Suprapubic skin (tissue), 3 donors: Measurements from ENCODE around the gene C5orf63.

ENCODE experiments used
- EP300 ChIP-seq: sonication (generic); formaldehyde crosslinking; IDR thresholded peaks from one replicate; pipeline ENCODE4 v1.6.1; 2017; ENCODE audit warnings: antibody characterized with exemption
- TF ChIP-seq, protein P1 (sequence below), 2 donors: fragments of 200-600 bp in 1 of 2; fragments of 450-650 bp in 1 of 2; sonication (generic) in 1 of 2; IDR thresholded peaks; one replicate each; pipeline ENCODE4 v1.5.1; 2016 to 2019; ENCODE audit warnings: antibody characterized with exemption in 2 of 2, mild to moderate bottlenecking in 1 of 2, moderate library complexity in 1 of 2

DNA sequence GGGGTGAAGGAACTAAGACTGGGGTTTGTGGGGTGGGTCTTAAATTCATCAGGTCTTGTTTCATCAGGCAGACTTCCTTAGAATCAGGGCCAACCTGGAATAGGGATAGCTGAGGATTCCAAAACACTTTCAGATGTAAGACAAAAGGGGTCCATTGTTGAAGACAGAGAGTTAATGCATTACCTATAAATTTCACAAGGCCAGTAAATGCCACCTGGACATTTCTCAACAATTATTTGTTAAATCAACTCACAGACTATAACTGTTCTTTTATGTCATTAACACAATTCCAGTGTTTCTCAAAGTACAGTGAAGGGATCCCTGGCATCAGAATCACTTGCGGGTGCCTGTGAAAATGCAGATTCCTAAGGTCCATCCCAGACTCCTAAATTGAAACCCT is 45.8 kb downstream of the C5orf63 start:
- TF ChIP-seq, protein P1, sequence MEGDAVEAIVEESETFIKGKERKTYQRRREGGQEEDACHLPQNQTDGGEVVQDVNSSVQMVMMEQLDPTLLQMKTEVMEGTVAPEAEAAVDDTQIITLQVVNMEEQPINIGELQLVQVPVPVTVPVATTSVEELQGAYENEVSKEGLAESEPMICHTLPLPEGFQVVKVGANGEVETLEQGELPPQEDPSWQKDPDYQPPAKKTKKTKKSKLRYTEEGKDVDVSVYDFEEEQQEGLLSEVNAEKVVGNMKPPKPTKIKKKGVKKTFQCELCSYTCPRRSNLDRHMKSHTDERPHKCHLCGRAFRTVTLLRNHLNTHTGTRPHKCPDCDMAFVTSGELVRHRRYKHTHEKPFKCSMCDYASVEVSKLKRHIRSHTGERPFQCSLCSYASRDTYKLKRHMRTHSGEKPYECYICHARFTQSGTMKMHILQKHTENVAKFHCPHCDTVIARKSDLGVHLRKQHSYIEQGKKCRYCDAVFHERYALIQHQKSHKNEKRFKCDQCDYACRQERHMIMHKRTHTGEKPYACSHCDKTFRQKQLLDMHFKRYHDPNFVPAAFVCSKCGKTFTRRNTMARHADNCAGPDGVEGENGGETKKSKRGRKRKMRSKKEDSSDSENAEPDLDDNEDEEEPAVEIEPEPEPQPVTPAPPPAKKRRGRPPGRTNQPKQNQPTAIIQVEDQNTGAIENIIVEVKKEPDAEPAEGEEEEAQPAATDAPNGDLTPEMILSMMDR (IDR thresholded peaks at IDR 0.05), result no peak
- no peak for TF ChIP-seq EP300
